ENCODE results near the gene LEKR1. TPM values are rescaled to one million over a fixed set of nuclear protein-coding genes. Genes with fewer than 3 reads are reported as not detected.

Gene LEKR1
- total and polyA plus RNA-seq, 2 of the 13 experiments (the other 11 are each of a cell fraction or from before 2014, with no cell fraction given): 0.49 to 1.5 TPM

- Histone ChIP-seq H2AFZ (ENCODE audit: low read length) (no peak overlapping the region), H3K79me2 (ENCODE audit: insufficient read depth, low read length) (no peaks in the 10 kb centered on the region), H3K27me3 (ENCODE audit: control insufficient read depth in 1 of 2, insufficient read depth in 2 of 2, low read length in 2 of 2) (no peaks in the 10 kb centered on the region; a peak in 2 of 5 replicates), H3K27ac (ENCODE audit: extremely low read length, insufficient read depth, low read length) (no peak overlapping the region), H3K4me3 (replicated peaks in 1 of 3; ENCODE audit: insufficient read depth in 1 of 3, low read depth in 2 of 3, low read length in 3 of 3) (no peak overlapping the region), H3K9me3 (ENCODE audit: low read length) (no peaks in the 10 kb centered on the region), H3K36me3 (replicated peaks in 1 of 2; ENCODE audit: control insufficient read depth in 1 of 2, insufficient read depth in 2 of 2, low read length in 2 of 2) (no peaks in the 10 kb centered on the region), H3K4me2 (ENCODE audit: low read depth, low read length) (no peak overlapping the region), H3K4me1 (ENCODE audit: insufficient read depth, low read length) (no peaks in the 10 kb centered on the region), H4K20me1 (ENCODE audit: insufficient read depth, low read length) (no peaks in the 10 kb centered on the region), H3K9ac (ENCODE audit: insufficient read depth, low read depth, low read length) (no peak overlapping the region)
- FAIRE-seq: no peak
- in situ Hi-C loops (cut with HindIII; ENCODE audit: extremely low pct_ligation_motif_present, low pct_unique_long_range_greater_than_20kb): no loop called here
- CTCF ChIA-PET (ENCODE audit: low intra/inter-chr PET ratio, low total read pairs): no interaction called here
- no peak for ATAC-seq
- DNase-seq (ENCODE audit: low spot score): no peak
- WGBS (ENCODE audit: low lambda C conversion rate): 1% methylated on average over 2 of the region's 2 CpGs
- intact Hi-C loops (cut with micrococcal nuclease; ENCODE audit: unreplicated experiment): no loop called here
- no peak for TF ChIP-seq KLF9 (CRISPR knock-in tag; IDR thresholded peaks at IDR 0.05; ENCODE audit: low read depth)
- POLR2A ChIA-PET: no interaction called here
- no TSS peak for BruUV-seq (replicated peaks)
Observed at GRCh38 chr3:157058392-157059071, 232.4 kb downstream of the LEKR1 start.

GRCh38 chr3:157059181-157059580 lies 233.0 kb downstream of the LEKR1 start:
- Histone ChIP-seq H3K79me2 (ENCODE audit: insufficient read depth, low read length) (no peaks in the 10 kb centered on the region), H4K20me1 (ENCODE audit: insufficient read depth, low read length) (no peaks in the 10 kb centered on the region), H2AFZ (ENCODE audit: low read length) (no peak overlapping the region), H3K9me3 (ENCODE audit: low read length) (no peaks in the 10 kb centered on the region), H3K27ac (ENCODE audit: extremely low read length, insufficient read depth, low read length) (no peak overlapping the region), H3K4me1 (ENCODE audit: insufficient read depth, low read length) (no peaks in the 10 kb centered on the region), H3K4me2 (ENCODE audit: low read depth, low read length) (no peak overlapping the region), H3K27me3 (ENCODE audit: control insufficient read depth in 1 of 2, insufficient read depth in 2 of 2, low read length in 2 of 2) (no peaks in the 10 kb centered on the region; a peak in 2 of 5 replicates), H3K36me3 (replicated peaks in 1 of 2; ENCODE audit: control insufficient read depth in 1 of 2, insufficient read depth in 2 of 2, low read length in 2 of 2) (no peaks in the 10 kb centered on the region), H3K9ac (ENCODE audit: insufficient read depth, low read depth, low read length) (no peak overlapping the region), H3K4me3 (replicated peaks in 1 of 3; ENCODE audit: insufficient read depth in 1 of 3, low read depth in 2 of 3, low read length in 3 of 3) (no peak overlapping the region)
- ChIA-PET POLR2A (no interaction called here), CTCF (ENCODE audit: low intra/inter-chr PET ratio, low total read pairs) (no interaction called here)
- intact Hi-C loops (cut with micrococcal nuclease; ENCODE audit: unreplicated experiment) (no loop called here), in situ Hi-C loops (cut with HindIII; ENCODE audit: extremely low pct_ligation_motif_present, low pct_unique_long_range_greater_than_20kb) (no loop called here)
- WGBS (ENCODE audit: low lambda C conversion rate): 7% methylated on average over 1 of the region's 1 CpG
- DNase-seq (ENCODE audit: low spot score) (no peak), FAIRE-seq (no peak), ATAC-seq (no peak)
- BruUV-seq (replicated peaks): no TSS peak
- TF ChIP-seq ZNF414 (CRISPR knock-in tag; IDR thresholded peaks at IDR 0.05) (no peak), THAP9 (CRISPR knock-in tag; IDR thresholded peaks at IDR 0.05; ENCODE audit: borderline replicate concordance) (no peak), ZNF317 (CRISPR knock-in tag; IDR thresholded peaks at IDR 0.05) (no peak), HIC2 (CRISPR knock-in tag; IDR thresholded peaks at IDR 0.05; ENCODE audit: low read depth) (no peak), ZNF724P (CRISPR knock-in tag; IDR thresholded peaks at IDR 0.05; ENCODE audit: borderline replicate concordance) (no peak), ZBTB38 (CRISPR knock-in tag; IDR thresholded peaks at IDR 0.05) (no peak), ZSCAN30 (CRISPR knock-in tag; IDR thresholded peaks at IDR 0.05) (no peak), FUBP1 (CRISPR knock-in tag; IDR thresholded peaks at IDR 0.05; ENCODE audit: borderline replicate concordance) (no peak), ZNF230 (CRISPR knock-in tag; IDR thresholded peaks at IDR 0.05) (no peak)
